ENCODE data around the gene HSD17B4.
"Not testable (repeated sequence)": the region's sequence is repeated elsewhere in the genome, so short reads cannot be mapped to it uniquely, and the experiment has no call there.

The HSD17B4 gene

GRCh38 chr5:119473241-119473640 lies 20.9 kb downstream of the HSD17B4 start:
- intact Hi-C loops (cut with DNase I; ENCODE audit: low total_unique reads) = no loop called here
- H3K4me3 ChIP-seq = no peak overlapping the region
- DNase-seq = no peak
- peaks cover 16 to 37% (median 19%) of the 10 kb centered on the region in 3 donors for H3K36me3 ChIP-seq
- peaks cover 0 to 8% (median 0%) of the 10 kb centered on the region in 4 donors for H3K4me1 ChIP-seq
- no peak for TF ChIP-seq CTCF (IDR thresholded peaks at IDR 0.05)
- no peak overlapping the region for H3K27ac ChIP-seq
- H3K9me3 ChIP-seq = peaks cover 0 to 9% (median 4%) of the 10 kb centered on the region in 3 donors
- H3K27me3 ChIP-seq = no peaks in the 10 kb centered on the region

- peaks cover 20 to 44% (median 36%) of the 10 kb centered on the region in 3 donors for H3K36me3 ChIP-seq
- DNase-seq = no peak
- no peak overlapping the region for H3K27ac ChIP-seq
- no peak overlapping the region for H3K4me3 ChIP-seq
- no peak for TF ChIP-seq CTCF (IDR thresholded peaks at IDR 0.05)
- no peaks in the 10 kb centered on the region for H3K27me3 ChIP-seq
- no peaks in the 10 kb centered on the region for H3K9me3 ChIP-seq
- H3K4me1 ChIP-seq = peaks cover 0 to 3% (median 0%) of the 10 kb centered on the region in 4 donors
- intact Hi-C loops (cut with DNase I; ENCODE audit: low total_unique reads) = no loop called here
These were observed 24.0 kb downstream of the HSD17B4 start for GRCh38 chr5:119476341-119476740.

- Histone ChIP-seq H3K4me1 (no peaks in the 10 kb centered on the region), H3K27me3 (no peaks in the 10 kb centered on the region), H3K27ac (no peak overlapping the region), H3K36me3 (peaks cover 39 to 50% (median 48%) of the 10 kb centered on the region in 3 donors), H3K9me3 (no peaks in the 10 kb centered on the region), H3K4me3 (no peak overlapping the region)
- DNase-seq = no peak
- TF ChIP-seq CTCF (IDR thresholded peaks at IDR 0.05) = no peak
- intact Hi-C loops (cut with DNase I; ENCODE audit: low total_unique reads) = no loop called here
These were observed 26.5 kb downstream of the HSD17B4 start for GRCh38 chr5:119478781-119479180.

- H3K27ac ChIP-seq; H3K4me3 ChIP-seq; intact Hi-C loops (cut with DNase I; ENCODE audit: low total_unique reads); H3K4me1 ChIP-seq; DNase-seq; H3K27me3 ChIP-seq; H3K9me3 ChIP-seq: not testable (repeated sequence)
- H3K36me3 ChIP-seq = peaks cover 39 to 50% (median 42%) of the 10 kb centered on the region in 3 donors
These were observed 28.3 kb downstream of the HSD17B4 start for GRCh38 chr5:119480629-119481028.

- Histone ChIP-seq H3K4me1 (no peaks in the 10 kb centered on the region), H3K4me3 (no peak overlapping the region), H3K36me3 (peaks cover 30 to 38% (median 37%) of the 10 kb centered on the region in 3 donors), H3K27me3 (no peaks in the 10 kb centered on the region), H3K27ac (no peak overlapping the region), H3K9me3 (no peaks in the 10 kb centered on the region)
- no peak for DNase-seq
- no peak for TF ChIP-seq CTCF (IDR thresholded peaks at IDR 0.05)
- intact Hi-C loops (cut with DNase I; ENCODE audit: low total_unique reads) = no loop called here
These were observed 30.9 kb downstream of the HSD17B4 start for GRCh38 chr5:119483155-119483554.

- DNase-seq = no peak
- Histone ChIP-seq H3K27ac (no peak overlapping the region), H3K27me3 (no peaks in the 10 kb centered on the region), H3K4me3 (no peak overlapping the region), H3K4me1 (no peaks in the 10 kb centered on the region), H3K36me3 (peaks cover 20 to 48% (median 39%) of the 10 kb centered on the region in 3 donors), H3K9me3 (no peaks in the 10 kb centered on the region)
- no peak for TF ChIP-seq CTCF (IDR thresholded peaks at IDR 0.05)
- intact Hi-C loops (cut with DNase I; ENCODE audit: low total_unique reads) = no loop called here
These were observed 32.6 kb downstream of the HSD17B4 start for GRCh38 chr5:119484884-119485283.
